ENCODE results near the gene GMFB. TPM values are rescaled to one million over a fixed set of nuclear protein-coding genes. Genes with fewer than 3 reads are reported as not detected.
"Not testable (repeated sequence)": the region's sequence is repeated elsewhere in the genome, so short reads cannot be mapped to it uniquely, and the experiment has no call there.

Gene GMFB
- total RNA-seq, 1 donor from 2014 or later, result 113 TPM

GRCh38 chr14:54490445-54491175 lies 1.8 kb upstream of the GMFB start:
- no peak for DNase-seq

GRCh38 chr14:54489731-54490444 lies 1.1 kb upstream of the GMFB start:
- no peak for DNase-seq

GRCh38 chr14:54489318-54489683 lies 521 bp upstream of the GMFB start:
- no peak for DNase-seq

- DNase-seq, result no peak
Observed at GRCh38 chr14:54488318-54488645, 498 bp downstream of the GMFB start.

- peak; percentile 59 for DNase-seq
Observed at GRCh38 chr14:54487771-54488170, 1.0 kb downstream of the GMFB start.

GRCh38 chr14:54486685-54487084 lies 2.1 kb downstream of the GMFB start:
- DNase-seq, result no peak

- no peak for DNase-seq
Observed at GRCh38 chr14:54483846-54484245, 4.9 kb downstream of the GMFB start.

GRCh38 chr14:54483073-54483745 lies 5.6 kb downstream of the GMFB start:
- no peak for DNase-seq

- DNase-seq, result peak; percentile 37
Observed at GRCh38 chr14:54481695-54482094, 7.1 kb downstream of the GMFB start.

GRCh38 chr14:54480830-54481562 lies 7.8 kb downstream of the GMFB start:
- no peak for DNase-seq

- peak; percentile 34 for DNase-seq
Observed at GRCh38 chr14:54478636-54479215, 10.1 kb downstream of the GMFB start.

GRCh38 chr14:54475911-54476310 lies 12.9 kb downstream of the GMFB start:
- no peak for DNase-seq

GRCh38 chr14:54475187-54475899 lies 13.4 kb downstream of the GMFB start:
- DNase-seq, result no peak

- no peak for DNase-seq
Observed at GRCh38 chr14:54474232-54474793, 14.5 kb downstream of the GMFB start.

GRCh38 chr14:54472315-54472714 lies 16.5 kb downstream of the GMFB start:
- no peak for DNase-seq

GRCh38 chr14:54471641-54472040 lies 17.1 kb downstream of the GMFB start:
- no peak for DNase-seq

GRCh38 chr14:54470701-54471100 lies 18.1 kb downstream of the GMFB start:
- DNase-seq, result no peak

GRCh38 chr14:54467280-54467679 lies 21.5 kb downstream of the GMFB start:
- DNase-seq, result no peak

GRCh38 chr14:54465654-54466053 lies 23.1 kb downstream of the GMFB start:
- no peak for DNase-seq

- DNase-seq, result peak; percentile 61
Observed at GRCh38 chr14:54462048-54462447, 26.7 kb downstream of the GMFB start.

GRCh38 chr14:54459106-54459505 lies 29.7 kb downstream of the GMFB start:
- no peak for DNase-seq

GRCh38 chr14:54458536-54458935 lies 30.2 kb downstream of the GMFB start:
- DNase-seq, result not testable (repeated sequence)
